ENCODE measurements around the gene CLCNKA. TPM values are rescaled to one million over a fixed set of nuclear protein-coding genes. Genes with fewer than 3 reads are reported as not detected.
"Not testable (repeated sequence)": the region's sequence is repeated elsewhere in the genome, so short reads cannot be mapped to it uniquely, and the experiment has no call there.

CLCNKA gene
- total and polyA plus RNA-seq, 12 donors, result 0.18 to 52.5 (median 2.1) TPM

DNA sequence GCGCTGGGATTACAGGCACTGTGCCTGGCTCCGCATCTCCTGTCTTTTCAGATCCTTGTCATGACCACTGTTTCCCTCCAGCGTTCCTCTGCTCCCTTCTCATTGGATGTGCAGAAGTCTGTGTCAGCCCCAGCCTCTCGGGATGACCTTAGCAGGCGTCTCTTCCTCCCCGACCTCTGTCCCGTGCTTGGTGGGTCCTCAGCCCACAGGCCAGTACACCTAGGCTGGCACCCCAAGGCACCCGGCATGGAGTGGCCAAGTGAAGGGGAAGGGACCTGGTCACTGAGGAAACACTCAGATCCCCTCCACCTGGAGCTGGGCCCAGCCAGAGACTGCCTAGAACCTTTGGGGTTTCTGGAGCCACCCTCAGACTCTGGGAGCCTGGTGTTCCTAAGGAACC lies 19.4 kb downstream of the CLCNKA start:
- Histone ChIP-seq H3K27ac (no peak overlapping the region), H3K4me3 (no peak overlapping the region), H3K4me1 (replicated peaks in 1 of 2) (no peaks in the 10 kb centered on the region), H3K36me3 (replicated peaks in 1 of 2) (no peaks in the 10 kb centered on the region), H3K9me3 (replicated peaks in 1 of 3) (no peaks in the 10 kb centered on the region), H3K27me3 (no peaks in the 10 kb centered on the region)
- no peak for DNase-seq
- TF ChIP-seq POLR2A (IDR thresholded peaks at IDR 0.05), result no peak
- TF ChIP-seq, protein P1, sequence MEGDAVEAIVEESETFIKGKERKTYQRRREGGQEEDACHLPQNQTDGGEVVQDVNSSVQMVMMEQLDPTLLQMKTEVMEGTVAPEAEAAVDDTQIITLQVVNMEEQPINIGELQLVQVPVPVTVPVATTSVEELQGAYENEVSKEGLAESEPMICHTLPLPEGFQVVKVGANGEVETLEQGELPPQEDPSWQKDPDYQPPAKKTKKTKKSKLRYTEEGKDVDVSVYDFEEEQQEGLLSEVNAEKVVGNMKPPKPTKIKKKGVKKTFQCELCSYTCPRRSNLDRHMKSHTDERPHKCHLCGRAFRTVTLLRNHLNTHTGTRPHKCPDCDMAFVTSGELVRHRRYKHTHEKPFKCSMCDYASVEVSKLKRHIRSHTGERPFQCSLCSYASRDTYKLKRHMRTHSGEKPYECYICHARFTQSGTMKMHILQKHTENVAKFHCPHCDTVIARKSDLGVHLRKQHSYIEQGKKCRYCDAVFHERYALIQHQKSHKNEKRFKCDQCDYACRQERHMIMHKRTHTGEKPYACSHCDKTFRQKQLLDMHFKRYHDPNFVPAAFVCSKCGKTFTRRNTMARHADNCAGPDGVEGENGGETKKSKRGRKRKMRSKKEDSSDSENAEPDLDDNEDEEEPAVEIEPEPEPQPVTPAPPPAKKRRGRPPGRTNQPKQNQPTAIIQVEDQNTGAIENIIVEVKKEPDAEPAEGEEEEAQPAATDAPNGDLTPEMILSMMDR (IDR thresholded peaks at IDR 0.05), result no peak
- WGBS, 4 donors, result 53 to 92% (median 69%) methylated on average over 8 of the region's 8 CpGs
- intact Hi-C loops (cut with DNase I), result no loop called here

DNA sequence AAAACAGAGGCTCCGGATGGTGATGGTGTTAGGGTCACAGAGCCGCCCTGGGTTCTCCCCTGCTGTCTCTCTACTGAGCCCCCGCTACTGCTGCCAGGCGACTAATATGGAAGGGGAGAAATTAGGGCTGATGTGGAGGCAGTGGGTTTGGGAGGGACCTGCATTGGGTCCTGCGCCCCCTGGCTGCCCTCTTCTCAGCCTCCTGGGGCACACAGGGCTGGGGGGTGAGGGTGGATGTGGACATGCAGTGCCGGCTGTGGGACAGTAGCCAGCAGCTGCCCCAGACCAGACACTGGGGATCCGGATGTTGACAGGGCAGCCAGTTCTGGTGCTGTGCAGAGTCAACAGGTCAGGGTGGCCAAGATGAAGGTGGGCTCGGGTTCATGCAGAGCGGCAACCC lies 20.3 kb downstream of the CLCNKA start:
- no peaks in the 10 kb centered on the region for H3K4me1 ChIP-seq (replicated peaks in 1 of 2)
- no peaks in the 10 kb centered on the region for H3K36me3 ChIP-seq (replicated peaks in 1 of 2)
- H3K27ac ChIP-seq, result no peak overlapping the region
- 74 to 84% (median 79%) methylated on average over 6 to 9 of the region's 9 CpGs for WGBS, 4 donors
- no peak for DNase-seq
- no peak overlapping the region for H3K4me3 ChIP-seq
- TF ChIP-seq POLR2A (IDR thresholded peaks at IDR 0.05), result no peak
- TF ChIP-seq, protein P1 (IDR thresholded peaks at IDR 0.05), result no peak
- no peaks in the 10 kb centered on the region for H3K9me3 ChIP-seq (replicated peaks in 1 of 3)
- no peaks in the 10 kb centered on the region for H3K27me3 ChIP-seq
- intact Hi-C loops (cut with DNase I), result no loop called here

DNA sequence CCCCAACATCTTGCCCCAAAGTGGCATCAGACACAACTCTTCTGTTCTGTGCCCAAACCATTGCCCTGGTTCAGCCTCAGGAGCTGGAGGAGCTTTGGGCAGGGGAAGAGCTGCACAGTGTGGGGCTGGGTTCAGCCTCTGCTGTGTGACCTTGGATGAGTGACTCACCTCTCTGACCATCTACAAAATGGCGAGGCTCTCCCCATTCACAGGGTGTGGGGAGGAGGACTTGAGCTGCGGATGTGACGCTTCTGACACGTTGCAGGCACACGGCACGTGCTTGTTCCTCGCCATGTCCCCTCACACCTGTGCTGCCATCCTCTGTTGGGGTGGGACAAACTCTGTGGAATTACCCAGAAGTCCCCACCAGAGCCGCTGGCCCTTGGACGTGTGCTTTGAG lies 20.8 kb downstream of the CLCNKA start:
- intact Hi-C loops (cut with DNase I); H3K27me3 ChIP-seq; H3K9me3 ChIP-seq (replicated peaks in 1 of 3); H3K4me3 ChIP-seq; H3K4me1 ChIP-seq (replicated peaks in 1 of 2); H3K36me3 ChIP-seq (replicated peaks in 1 of 2): not testable (repeated sequence)
- TF ChIP-seq POLR2A (IDR thresholded peaks at IDR 0.05), result peak in 1 of 2 donors; percentile 7
- peak overlapping the region in 1 of 5 donors; percentile 68 for H3K27ac ChIP-seq
- WGBS, 4 donors, result 47 to 57% (median 52%) methylated on average over 8 to 9 of the region's 9 CpGs; no CpG with 5 or more reads in 1 of the 4 donors
- DNase-seq, result peak in 6 of 7 donors; percentile 68 to 78 (median 74)

GRCh38 chr1:16043521-16043920 lies 21.7 kb downstream of the CLCNKA start, which contains the start of gene CLCNKB:
TSS of gene CLCNKB (plus strand) at chr1:16043782. CDS start at chr1:16044493, 711 bp downstream.
- H3K27me3 ChIP-seq, result no peaks in the 10 kb centered on the region
- TF ChIP-seq, protein P1 (IDR thresholded peaks at IDR 0.05), result no peak
- TF ChIP-seq POLR2A (IDR thresholded peaks at IDR 0.05), result peak in 1 of 2 donors; percentile 12
- no peak within 1 kb of the TSS for H3K4me3 ChIP-seq
- H3K36me3 ChIP-seq (replicated peaks in 1 of 2), result no peaks in the 10 kb centered on the region
- intact Hi-C loops (cut with DNase I), result no loop called here
- H3K27ac ChIP-seq, result peak within 1 kb of the TSS in 2 of 5 donors; percentile 21 to 68
- 53 to 74% (median 55%) methylated on average over 2 to 7 of the region's 7 CpGs for WGBS, 4 donors
- H3K4me1 ChIP-seq (replicated peaks in 1 of 2), result no peaks in the 10 kb centered on the region
- no peaks in the 10 kb centered on the region for H3K9me3 ChIP-seq (replicated peaks in 1 of 3)
- peak in 2 of 7 donors; percentile 47 to 70 for DNase-seq

DNA sequence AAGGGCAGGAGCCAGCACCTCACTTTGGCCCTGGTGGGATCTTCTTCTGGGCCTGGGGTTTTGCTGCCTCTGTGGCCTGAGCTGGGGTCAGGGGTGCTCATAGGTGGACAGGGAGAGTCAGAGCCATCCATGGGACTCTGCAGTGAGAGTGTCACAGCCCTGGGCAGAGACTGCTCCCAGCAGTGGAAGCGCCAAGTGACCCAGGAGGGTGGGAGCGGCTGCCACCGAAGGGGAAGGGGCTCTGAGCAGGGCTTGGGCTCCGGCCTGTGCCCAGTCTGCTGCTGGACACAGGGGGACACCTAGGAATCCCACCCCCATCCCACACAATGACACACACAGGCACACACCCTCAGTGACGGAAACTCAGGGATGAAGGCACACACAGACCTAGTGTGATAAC lies 22.1 kb downstream of the CLCNKA start:
- DNase-seq, result no peak
- TF ChIP-seq, protein P1 (IDR thresholded peaks at IDR 0.05), result no peak
- no peak for TF ChIP-seq POLR2A (IDR thresholded peaks at IDR 0.05)
- Histone ChIP-seq H3K36me3 (replicated peaks in 1 of 2) (no peaks in the 10 kb centered on the region), H3K4me1 (replicated peaks in 1 of 2) (no peaks in the 10 kb centered on the region), H3K27ac (peak overlapping the region in 2 of 5 donors; percentile 21 to 68), H3K4me3 (no peak overlapping the region), H3K9me3 (replicated peaks in 1 of 3) (no peaks in the 10 kb centered on the region), H3K27me3 (no peaks in the 10 kb centered on the region)
- 88 to 100% (median 92%) methylated on average over 3 to 5 of the region's 5 CpGs for WGBS, 4 donors
- intact Hi-C loops (cut with DNase I), result no loop called here

Data from adrenal gland (tissue), 12 donors.